Ishikawa (cell line): ENCODE measurements around the gene TOP2B.

Source experiments
- CEBPB ChIP-seq: IDR thresholded peaks from 2 replicates; pipeline ENCODE4 v1.6.1; 2012
- CREB1 ChIP-seq: IDR thresholded peaks from 2 replicates; pipeline ENCODE4 v1.6.1; 2012; ENCODE audit warnings: low read depth
- EGR1 ChIP-seq: IDR thresholded peaks from 2 replicates; pipeline ENCODE4 v1.6.1; 2012
- EP300 ChIP-seq: IDR thresholded peaks from 2 replicates; pipeline ENCODE4 v1.6.1; 2012; ENCODE audit warnings: borderline replicate concordance
- FOXM1 ChIP-seq: IDR thresholded peaks from 2 replicates; pipeline ENCODE4 v1.6.1; 2012; ENCODE audit warnings: low read depth, borderline replicate concordance
- MAX ChIP-seq: IDR thresholded peaks from 2 replicates; pipeline ENCODE4 v1.6.1; 2012
- NFIC ChIP-seq: IDR thresholded peaks from 2 replicates; pipeline ENCODE4 v1.6.1; 2012
- RAD21 ChIP-seq: IDR thresholded peaks from 2 replicates; pipeline ENCODE4 v1.6.1; 2012; ENCODE audit warnings: low read depth
- TAF1 ChIP-seq: IDR thresholded peaks from 2 replicates; pipeline ENCODE4 v1.6.1; 2012; ENCODE audit warnings: low read depth, mild to moderate bottlenecking
- TCF12 ChIP-seq: IDR thresholded peaks from 2 replicates; pipeline ENCODE4 v1.6.1; 2012; ENCODE audit warnings: low read depth
- TEAD4 ChIP-seq: IDR thresholded peaks from 2 replicates; pipeline ENCODE4 v1.6.1; 2012
- YY1 ChIP-seq: IDR thresholded peaks from 2 replicates; pipeline ENCODE4 v1.6.1; 2012; ENCODE audit warnings: low read depth
- ZBTB7A ChIP-seq: IDR thresholded peaks from 2 replicates; pipeline ENCODE4 v1.6.1; 2012; ENCODE audit warnings: low read depth
- TF ChIP-seq, protein P1 (sequence below): IDR thresholded peaks from 2 replicates; pipeline ENCODE4 v1.6.1; 2012; ENCODE audit warnings: low read depth, mild to moderate bottlenecking
- TF ChIP-seq, protein P2 (sequence below): IDR thresholded peaks from 2 replicates; pipeline ENCODE4 v1.6.1; 2012

TOP2B gene

DNA sequence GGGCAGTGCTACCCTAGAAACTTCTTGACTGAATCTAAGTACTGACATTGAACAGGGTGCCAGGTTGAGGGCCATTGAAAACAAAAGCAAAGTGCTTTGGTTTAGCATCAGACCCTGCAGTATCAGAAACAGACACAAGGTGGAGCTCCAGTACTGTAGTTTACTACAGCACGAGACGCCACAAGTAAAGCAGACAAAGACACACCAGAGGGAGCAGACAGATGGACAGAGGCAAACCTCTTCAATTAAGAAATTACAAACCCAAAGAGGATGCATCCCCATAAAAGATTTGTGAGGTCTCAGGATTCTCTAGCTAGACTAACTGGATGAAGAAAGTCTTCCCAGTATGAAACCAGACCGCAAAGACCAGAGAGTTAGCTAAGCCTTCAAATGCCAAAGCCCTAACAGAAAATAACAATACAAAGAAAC is 16.6 kb downstream of the TOP2B start:
- TF ChIP-seq, protein P1, sequence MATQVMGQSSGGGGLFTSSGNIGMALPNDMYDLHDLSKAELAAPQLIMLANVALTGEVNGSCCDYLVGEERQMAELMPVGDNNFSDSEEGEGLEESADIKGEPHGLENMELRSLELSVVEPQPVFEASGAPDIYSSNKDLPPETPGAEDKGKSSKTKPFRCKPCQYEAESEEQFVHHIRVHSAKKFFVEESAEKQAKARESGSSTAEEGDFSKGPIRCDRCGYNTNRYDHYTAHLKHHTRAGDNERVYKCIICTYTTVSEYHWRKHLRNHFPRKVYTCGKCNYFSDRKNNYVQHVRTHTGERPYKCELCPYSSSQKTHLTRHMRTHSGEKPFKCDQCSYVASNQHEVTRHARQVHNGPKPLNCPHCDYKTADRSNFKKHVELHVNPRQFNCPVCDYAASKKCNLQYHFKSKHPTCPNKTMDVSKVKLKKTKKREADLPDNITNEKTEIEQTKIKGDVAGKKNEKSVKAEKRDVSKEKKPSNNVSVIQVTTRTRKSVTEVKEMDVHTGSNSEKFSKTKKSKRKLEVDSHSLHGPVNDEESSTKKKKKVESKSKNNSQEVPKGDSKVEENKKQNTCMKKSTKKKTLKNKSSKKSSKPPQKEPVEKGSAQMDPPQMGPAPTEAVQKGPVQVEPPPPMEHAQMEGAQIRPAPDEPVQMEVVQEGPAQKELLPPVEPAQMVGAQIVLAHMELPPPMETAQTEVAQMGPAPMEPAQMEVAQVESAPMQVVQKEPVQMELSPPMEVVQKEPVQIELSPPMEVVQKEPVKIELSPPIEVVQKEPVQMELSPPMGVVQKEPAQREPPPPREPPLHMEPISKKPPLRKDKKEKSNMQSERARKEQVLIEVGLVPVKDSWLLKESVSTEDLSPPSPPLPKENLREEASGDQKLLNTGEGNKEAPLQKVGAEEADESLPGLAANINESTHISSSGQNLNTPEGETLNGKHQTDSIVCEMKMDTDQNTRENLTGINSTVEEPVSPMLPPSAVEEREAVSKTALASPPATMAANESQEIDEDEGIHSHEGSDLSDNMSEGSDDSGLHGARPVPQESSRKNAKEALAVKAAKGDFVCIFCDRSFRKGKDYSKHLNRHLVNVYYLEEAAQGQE, result no peak
- TF ChIP-seq TCF12, result no peak
- TF ChIP-seq, protein P2, sequence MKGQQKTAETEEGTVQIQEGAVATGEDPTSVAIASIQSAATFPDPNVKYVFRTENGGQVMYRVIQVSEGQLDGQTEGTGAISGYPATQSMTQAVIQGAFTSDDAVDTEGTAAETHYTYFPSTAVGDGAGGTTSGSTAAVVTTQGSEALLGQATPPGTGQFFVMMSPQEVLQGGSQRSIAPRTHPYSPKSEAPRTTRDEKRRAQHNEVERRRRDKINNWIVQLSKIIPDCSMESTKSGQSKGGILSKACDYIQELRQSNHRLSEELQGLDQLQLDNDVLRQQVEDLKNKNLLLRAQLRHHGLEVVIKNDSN, result no peak
- TF ChIP-seq YY1, result no peak
- no peak for TF ChIP-seq ZBTB7A
- peak; percentile 94 for TF ChIP-seq RAD21
- TF ChIP-seq NFIC, result no peak

DNA sequence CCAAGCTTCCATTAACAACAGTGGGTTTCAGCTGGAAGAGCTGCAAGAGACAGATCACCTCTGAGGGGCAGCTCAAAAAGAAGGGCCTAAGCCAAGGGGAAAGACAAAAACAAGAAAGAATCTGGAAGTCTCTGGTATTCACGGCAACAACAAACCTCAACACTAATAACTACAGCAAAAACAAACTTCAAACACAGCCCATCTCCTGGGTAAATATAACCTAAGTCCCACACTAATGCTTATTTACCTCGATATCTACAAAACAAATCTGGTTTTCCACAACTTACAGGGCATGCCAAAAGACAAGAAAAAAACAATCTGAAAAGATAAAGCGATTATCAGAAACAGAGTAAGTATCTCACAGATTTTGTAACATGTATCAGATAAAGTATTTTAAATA is 29.7 kb downstream of the TOP2B start:
- no peak for TF ChIP-seq TCF12

DNA sequence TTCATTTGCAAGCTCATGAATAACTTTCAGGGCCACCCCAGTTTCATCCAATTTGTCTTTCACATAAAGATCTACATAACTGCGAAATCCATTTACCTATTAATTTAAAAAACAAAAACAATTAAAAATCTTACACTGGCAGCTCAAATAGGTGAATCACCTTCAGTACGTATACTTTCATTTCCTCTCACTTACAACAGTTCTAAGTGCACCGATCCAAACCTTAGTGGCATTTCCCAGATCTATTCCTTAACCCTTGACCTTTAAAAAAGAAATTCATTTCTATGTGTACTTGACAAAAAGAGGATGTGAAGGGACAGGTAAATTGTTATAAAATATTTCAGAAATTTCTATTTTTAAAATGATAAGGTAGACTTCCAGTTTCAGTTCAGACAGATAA is 30.8 kb downstream of the TOP2B start:
- TF ChIP-seq EP300, result no peak
- no peak for TF ChIP-seq MAX
- TF ChIP-seq CREB1, result no peak
- TF ChIP-seq RAD21, result no peak
- no peak for TF ChIP-seq CEBPB
- TF ChIP-seq NFIC, result no peak
- TF ChIP-seq, protein P2, result no peak
- TF ChIP-seq, protein P1, result no peak
- TF ChIP-seq TAF1, result no peak
- TF ChIP-seq EGR1, result no peak
- TF ChIP-seq TCF12, result no peak
- no peak for TF ChIP-seq TEAD4
- TF ChIP-seq FOXM1, result no peak
- TF ChIP-seq ZBTB7A, result no peak
- TF ChIP-seq YY1, result no peak

DNA sequence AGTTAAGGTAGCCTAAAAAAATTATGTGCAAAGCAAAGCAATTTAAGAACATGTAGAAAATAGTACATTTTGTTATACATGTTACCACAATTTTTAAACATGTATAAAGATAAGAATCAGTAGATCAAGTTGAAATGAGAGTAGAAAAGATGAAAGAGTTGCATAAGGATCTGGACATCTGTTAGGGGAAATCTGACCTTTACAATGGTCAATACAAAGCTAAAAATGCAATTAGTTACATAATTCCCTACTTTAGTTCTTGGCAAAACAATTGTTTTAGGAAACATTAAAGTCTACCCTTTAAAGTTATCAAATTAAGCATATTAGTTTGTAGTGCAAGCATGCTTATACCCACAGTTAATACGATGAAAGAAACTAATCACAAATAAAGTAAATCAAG is 32.7 kb downstream of the TOP2B start:
- TF ChIP-seq EGR1 (no peak), CREB1 (no peak), TCF12 (no peak), RAD21 (no peak), FOXM1 (no peak), ZBTB7A (no peak), YY1 (no peak), CEBPB (no peak), TAF1 (no peak), MAX (no peak), EP300 (no peak), NFIC (no peak), TEAD4 (no peak)
- TF ChIP-seq, protein P1, result no peak
- TF ChIP-seq, protein P2, result no peak

GRCh38 chr3:25621087-25621486 is 43.6 kb downstream of the TOP2B start:
- TF ChIP-seq ZBTB7A, result no peak
